ENCODE measurements around the gene DPCD. TPM values are rescaled to one million over a fixed set of nuclear protein-coding genes. Genes with fewer than 3 reads are reported as not detected.

The DPCD gene
- total RNA-seq, 1 experiment from 2014 or later: 33.4 TPM

GRCh38 chr10:101653536-101653935, 65.4 kb downstream of the DPCD start:
- DNase-seq (ENCODE audit: low read depth): no peak

- no peak for DNase-seq (ENCODE audit: low read depth)
Measured at GRCh38 chr10:101655570-101655969, 67.4 kb downstream of the DPCD start.

- no peak for DNase-seq (ENCODE audit: low read depth)
Measured at GRCh38 chr10:101656890-101657289, 68.8 kb downstream of the DPCD start.

GRCh38 chr10:101658975-101659374, 70.9 kb downstream of the DPCD start:
- DNase-seq (ENCODE audit: low read depth): no peak

Small RNAs within 50 kb of the gene (small RNA-seq; reads per million reads assigned to genes)
- not detected for gene MIR3158-1
- gene RNU6-1165P: not detected

Other genes starting within 250 kb of the DPCD start
- 6.2 and 6.4 TPM in 2 replicates for gene BTRC, start 234.2 kb upstream of the DPCD start, total RNA-seq (2014; rRNA removed; shearing (Covaris generic))
- 12.4 and 14.0 TPM in 2 replicates for gene POLL, start 64 bp upstream of the DPCD start, total RNA-seq (2014; rRNA removed; shearing (Covaris generic))
- gene FBXW4, start 106.8 kb downstream of the DPCD start, total RNA-seq (2014; rRNA removed; shearing (Covaris generic)): 5.9 and 7.9 TPM in 2 replicates
- gene FGF8, start 187.8 kb downstream of the DPCD start, total RNA-seq (2014; rRNA removed; shearing (Covaris generic)): not detected in 2 replicates
- 112 and 140 TPM in 2 replicates for gene NPM3, start 195.1 kb downstream of the DPCD start, total RNA-seq (2014; rRNA removed; shearing (Covaris generic))
- gene OGA, start 230.1 kb downstream of the DPCD start, total RNA-seq (2014; rRNA removed; shearing (Covaris generic)): 42.5 and 45.6 TPM in 2 replicates